Activated CD8-positive, alpha-beta memory T cell treated with anti-CD3 and anti-CD28 coated beads for 48 hours (primary cell): ENCODE measurements around the gene PEX5.
"Not testable (repeated sequence)": the region's sequence is repeated elsewhere in the genome, so short reads cannot be mapped to it uniquely, and the experiment has no call there.

Source experiments
- DNase-seq, 3 experiments: peaks; one replicate each; pipeline ENCODE4 v3.0.0-alpha.2; 2020; ENCODE audit warnings: low read depth in 2 of 3, low spot score in 2 of 3

The PEX5 gene

DNA sequence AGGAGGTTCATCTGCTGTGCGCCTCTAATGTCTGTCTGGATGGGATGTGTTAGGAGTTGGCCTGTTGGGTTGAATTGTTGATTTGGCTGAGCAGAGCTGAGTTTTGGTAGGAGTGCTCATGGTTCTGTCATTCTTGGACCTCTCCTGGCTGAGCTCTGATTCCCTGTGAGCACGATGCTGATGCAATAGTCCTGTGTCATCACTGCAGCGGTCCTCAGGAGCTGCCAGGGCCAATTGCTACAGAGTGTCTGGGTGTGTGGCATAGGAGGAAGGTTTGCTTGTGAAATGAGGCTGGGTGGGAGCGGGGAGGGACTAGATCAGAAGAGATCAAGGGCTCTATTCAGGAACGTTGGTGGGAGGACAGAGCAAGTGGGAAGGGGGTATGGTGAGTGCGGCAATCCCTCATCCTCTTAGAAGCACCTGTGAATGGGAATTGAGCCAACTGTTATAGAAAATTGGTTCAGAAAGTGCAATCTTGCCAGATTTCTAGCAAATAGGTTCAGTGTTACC, 21.2 kb downstream of the PEX5 start:
- no peak for DNase-seq

DNA sequence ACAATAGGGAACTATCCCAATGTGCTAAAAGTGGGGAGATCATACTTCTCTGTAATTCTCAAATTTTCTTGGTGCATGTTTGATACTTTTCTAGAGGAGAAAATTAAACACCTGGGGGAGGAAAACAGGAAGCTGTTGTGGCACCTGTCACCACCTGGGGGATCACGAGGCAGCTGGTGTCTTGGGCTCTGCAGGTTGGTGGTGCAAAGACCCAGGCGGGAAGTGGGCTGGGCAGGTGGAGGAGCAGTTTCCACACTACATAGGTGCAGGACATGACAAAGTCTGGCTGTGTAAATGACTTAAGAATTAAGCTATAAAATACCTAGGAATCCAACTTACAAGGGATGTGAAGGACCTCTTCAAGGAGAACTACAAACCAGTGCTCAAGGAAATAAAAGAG, 23.2 kb downstream of the PEX5 start:
- no peak for DNase-seq

DNA sequence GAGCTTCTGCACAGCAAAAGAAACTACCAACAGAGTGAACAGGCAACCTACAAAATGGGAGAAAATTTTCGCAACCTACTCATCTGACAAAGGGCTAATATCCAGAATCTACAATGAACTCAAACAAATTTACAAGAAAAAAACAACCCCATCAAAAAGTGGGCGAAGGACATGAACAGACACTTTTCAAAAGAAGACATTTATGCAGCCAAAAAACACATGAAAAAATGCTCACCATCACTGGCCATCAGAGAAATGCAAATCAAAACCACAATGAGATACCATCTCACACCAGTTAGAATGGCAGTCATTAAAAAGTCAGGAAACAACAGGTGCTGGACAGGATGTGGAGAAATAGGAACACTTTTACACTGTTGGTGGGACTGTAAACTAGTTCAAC, 24.3 kb downstream of the PEX5 start:
- not testable (repeated sequence) for DNase-seq

DNA sequence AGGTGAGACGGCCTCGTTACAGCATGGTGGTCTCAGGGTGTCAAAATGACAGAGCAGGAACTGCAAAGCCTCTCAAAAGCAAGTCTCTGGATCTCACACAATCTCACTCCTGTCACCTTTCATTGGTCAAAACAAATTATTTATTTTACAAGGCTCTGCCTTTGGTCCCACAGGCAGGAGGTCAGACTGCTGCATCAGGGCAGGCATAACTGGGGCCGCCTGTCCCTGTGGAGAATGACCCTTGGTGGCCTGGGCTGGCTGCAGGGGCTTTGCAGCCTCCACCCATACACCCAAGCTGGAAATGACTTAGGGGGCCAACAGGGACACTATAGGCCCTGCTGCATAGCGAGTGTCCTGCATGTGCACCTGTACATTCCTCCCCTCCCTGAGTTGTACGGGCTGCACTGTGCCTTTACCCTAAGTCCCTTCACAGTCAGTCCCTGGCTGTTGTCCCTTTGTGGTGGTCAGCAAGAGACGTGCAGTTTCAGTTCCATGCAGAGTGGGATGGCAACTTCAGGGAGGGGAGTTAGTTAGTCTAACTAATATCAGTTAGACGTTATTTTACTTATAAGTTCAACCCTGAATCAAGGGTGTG, 28.1 kb downstream of the PEX5 start:
- no peak for DNase-seq

DNA sequence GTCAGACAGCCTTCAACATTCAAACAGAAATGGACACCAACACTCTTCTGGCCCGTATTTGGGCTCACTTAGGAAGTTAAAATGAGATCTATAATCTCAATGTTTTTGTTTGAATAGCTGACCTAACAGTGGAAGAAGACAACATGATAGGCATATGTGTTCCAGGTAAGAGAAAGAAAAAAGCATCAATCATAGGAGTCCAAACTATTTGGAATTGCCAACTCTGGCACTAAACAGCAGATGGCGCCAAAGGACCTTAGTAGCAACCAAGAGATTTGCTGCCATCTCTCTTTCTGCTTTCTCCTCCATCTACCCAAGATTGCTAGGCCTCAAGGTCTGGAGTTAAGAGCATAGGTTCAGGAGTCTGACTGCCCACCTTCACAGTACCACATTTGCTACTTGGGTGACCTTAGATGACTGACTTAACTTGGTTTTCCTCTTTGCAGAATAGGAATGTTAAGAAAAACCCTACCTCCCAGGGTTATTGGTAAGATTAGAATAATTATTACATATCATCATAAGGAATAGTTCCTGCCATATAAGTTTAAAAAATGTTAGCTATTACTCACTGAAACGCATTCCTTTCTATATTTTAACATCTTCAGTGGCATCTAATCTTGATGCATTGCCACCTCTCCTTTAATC, 30.2 kb downstream of the PEX5 start:
- DNase-seq: peak; percentile 6 to 49 (median 17)

DNA sequence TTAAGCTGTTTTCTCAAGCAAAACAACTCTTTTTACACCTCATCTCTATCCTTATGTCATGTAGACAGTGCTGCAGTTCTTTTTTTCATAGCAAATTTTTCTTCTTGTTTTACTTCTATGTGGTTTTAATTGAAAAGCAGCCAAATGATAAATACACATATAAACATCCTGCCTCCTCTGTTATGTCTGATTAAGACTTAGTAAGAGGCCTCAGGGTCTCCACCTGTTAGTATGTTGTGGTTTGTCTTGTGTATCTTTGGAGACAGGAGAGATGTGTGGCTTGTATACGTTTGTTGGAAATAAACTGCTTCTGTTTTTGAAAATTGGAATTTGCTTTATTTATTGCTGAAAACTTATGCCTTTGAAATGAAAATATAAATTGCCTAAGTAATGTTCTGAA, 32.0 kb downstream of the PEX5 start:
- DNase-seq: no peak

DNA sequence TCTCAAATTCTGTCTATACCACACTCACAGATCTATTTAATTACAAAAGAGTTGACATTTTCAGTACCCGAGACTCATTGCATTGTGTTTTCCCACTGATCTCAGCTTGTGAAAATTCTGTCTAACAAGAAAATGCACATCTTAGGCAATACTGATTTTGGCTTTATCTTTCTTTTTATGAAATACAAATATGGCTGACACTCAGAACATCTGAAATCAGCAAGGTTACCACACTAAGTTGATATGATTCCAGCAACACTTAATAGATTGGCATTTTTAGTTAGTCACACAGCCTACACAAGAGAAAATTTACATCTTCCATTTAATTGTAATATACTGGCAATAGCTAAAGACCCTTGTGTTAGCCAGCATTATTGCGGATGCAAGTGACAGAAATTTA, 40.3 kb downstream of the PEX5 start:
- DNase-seq: no peak

DNA sequence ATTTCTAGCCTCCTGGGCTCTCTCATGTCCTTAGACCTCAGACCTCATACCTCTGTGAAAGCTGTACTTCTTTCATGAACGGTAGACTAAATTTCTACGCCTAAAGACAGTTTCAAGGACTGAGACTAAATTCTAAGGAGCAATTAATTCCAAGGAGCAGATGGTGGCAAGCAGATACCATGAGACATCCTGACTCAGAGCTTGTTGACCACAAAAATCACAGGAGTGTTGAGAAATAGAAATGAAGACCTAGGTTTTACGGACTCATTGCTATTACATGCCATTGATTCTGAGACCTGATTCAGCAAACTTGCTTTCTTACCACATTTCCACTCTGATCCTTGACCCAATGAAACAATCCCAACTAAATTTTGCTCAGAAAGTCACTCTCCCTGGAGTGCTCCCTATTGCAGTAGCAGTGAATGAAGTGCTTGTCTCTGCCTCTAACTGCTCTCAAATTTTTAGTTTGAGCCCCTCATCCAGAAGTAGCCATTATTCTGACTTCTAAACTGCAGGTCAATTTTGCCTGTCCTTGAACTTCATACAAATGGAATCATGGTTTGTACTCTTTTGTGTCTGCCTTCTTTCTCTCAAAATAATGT, 52.0 kb downstream of the PEX5 start:
- no peak for DNase-seq

DNA sequence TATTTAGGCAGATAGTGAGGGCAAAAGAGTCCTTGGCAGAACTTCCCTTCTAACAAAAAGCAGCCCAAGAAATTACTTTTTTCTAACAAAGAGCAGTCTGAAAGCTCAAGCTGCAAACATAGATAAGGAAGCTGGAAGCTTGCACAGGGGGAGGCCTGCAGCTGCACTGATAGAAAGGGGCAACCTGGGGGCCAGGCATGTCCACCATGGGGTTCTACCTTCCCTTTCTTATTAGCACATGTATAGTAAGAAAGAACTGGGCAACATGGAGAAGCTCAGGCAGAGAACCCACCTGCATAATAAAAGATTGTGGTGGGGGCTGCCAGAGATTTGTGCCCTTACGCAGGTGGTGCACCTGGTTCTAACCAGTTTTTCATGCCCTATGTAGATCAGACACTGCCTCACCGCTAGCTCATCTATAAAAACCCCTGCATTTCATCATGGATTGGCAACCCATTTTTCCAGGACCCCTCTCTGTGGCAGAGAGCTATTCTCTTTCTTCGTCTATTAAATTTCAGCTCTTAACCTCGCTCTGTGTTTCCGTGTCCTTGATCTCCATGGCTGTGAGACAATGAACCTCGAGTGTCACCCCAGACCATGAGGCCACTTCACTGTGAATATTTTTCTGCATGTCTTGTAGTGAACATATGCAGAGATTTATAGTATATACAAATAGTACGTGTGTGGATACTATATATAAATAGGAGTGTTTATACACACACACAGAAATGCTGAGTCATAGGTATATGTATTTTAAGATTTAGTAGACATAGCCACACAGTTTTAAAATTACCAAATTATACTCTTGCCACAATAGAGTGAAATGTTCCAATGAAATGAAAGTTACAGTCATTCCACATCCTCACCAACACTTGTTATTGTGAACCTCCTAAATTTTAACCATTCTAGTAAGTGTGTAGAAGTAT, 53.0 kb downstream of the PEX5 start:
- no peak for DNase-seq

DNA sequence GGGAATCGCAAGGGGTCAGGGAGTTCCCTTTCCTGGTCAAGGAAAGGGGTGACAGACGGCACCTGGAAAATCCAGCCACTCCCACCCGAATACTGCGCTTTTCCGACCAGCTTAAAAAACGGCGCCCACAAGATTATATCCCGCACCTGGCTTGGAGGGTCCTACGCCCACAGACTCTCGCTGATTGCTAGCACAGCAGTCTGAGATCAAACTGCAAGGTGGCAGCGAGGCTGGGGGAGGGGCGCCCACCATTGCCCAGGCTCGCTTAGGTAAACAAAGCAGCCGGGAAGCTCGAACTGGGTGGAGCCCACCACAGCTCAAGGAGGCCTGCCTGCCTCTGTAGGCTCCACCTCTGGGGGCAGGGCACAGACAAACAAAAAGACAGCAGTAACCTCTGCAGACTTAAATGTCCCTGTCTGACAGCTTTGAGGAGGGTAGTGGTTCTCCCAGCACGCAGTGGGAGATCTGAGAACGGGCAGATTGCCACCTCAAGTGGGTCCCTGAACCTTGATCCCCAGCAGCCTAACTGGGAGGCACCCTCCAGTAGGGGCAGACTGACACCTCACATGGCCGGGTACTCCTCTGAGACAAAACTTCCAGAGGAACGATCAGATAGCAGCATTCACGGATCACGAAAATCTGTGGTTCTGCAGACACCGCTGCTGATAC, 62.0 kb downstream of the PEX5 start:
- not testable (repeated sequence) for DNase-seq

DNA sequence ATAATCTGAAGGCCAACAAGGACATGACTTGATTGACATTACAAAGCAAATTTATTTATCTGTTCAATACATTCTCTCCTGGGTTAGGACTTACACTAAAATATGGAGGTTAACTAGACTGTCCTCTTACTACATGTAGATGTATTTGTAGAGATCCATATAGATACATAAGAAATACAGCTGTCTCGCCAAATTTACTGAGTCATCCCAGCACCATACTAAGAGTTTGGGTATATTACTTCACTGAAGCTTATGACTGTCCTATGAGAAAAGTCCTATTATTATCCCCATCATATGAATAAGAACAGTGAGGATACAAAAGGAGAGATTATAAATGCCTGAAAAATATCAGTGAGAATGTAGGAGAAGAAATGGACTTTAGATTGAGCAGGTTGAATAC, 69.6 kb downstream of the PEX5 start:
- DNase-seq: no peak
